ENCODE results near the gene C4BPA.

C4BPA gene

GRCh38 chr1:207155028-207155427 lies 51.0 kb downstream of the C4BPA start:
- Histone ChIP-seq H4K8ac (ENCODE audit: low read depth, low read length) (no peak overlapping the region), H3K4me3 (ENCODE audit: low read depth, low read length) (no peak overlapping the region), H3K4ac (ENCODE audit: low read depth, low read length) (no peak overlapping the region), H3K27ac (ENCODE audit: low read depth, low read length) (no peak overlapping the region), H3K79me2 (ENCODE audit: control insufficient read depth, insufficient read depth, low read length, poor library complexity) (no peaks in the 10 kb centered on the region), H2AK5ac (ENCODE audit: low read length) (no peak overlapping the region), H3K18ac (ENCODE audit: low read length) (no peak overlapping the region), H3K14ac (ENCODE audit: low read length) (no peak overlapping the region), H3K9me3 (ENCODE audit: insufficient read depth, low read depth, low read length) (peaks cover 5% of the 10 kb centered on the region), H3K27me3 (ENCODE audit: insufficient read depth, low read length) (no peaks in the 10 kb centered on the region), H3K36me3 (ENCODE audit: control insufficient read depth in 1 of 2, insufficient read depth in 2 of 2, low read length in 2 of 2) (no peaks in the 10 kb centered on the region), H2BK5ac (ENCODE audit: low read depth, low read length, poor library complexity) (no peak overlapping the region), H3K23ac (ENCODE audit: low read length) (no peak overlapping the region), H4K12ac (ENCODE audit: low read depth, low read length) (no peak overlapping the region), H2BK120ac (ENCODE audit: insufficient read depth, low read length, poor library complexity) (no peak overlapping the region), H3K79me1 (ENCODE audit: low read length) (no peaks in the 10 kb centered on the region), H3K4me2 (ENCODE audit: low read length) (no peak overlapping the region), H3K9ac (ENCODE audit: low read length) (no peak overlapping the region), H2AFZ (ENCODE audit: insufficient read depth, low read length, poor library complexity) (no peak overlapping the region), H2BK12ac (ENCODE audit: low read length) (no peak overlapping the region), H4K91ac (ENCODE audit: low read depth, low read length) (no peak overlapping the region), H3K4me1 (ENCODE audit: control insufficient read depth in 1 of 2, insufficient read depth in 2 of 2, low read length in 2 of 2) (no peaks in the 10 kb centered on the region)
- no CpG with 5 or more reads among the region's 3 CpGs for WGBS (ENCODE audit: extremely low coverage, insufficient coverage, insufficient read length)
- no peak for DNase-seq

- no peak overlapping the region for H4K8ac ChIP-seq (ENCODE audit: low read depth, low read length)
- H3K79me2 ChIP-seq (ENCODE audit: control insufficient read depth, insufficient read depth, low read length, poor library complexity): no peaks in the 10 kb centered on the region
- H2BK12ac ChIP-seq (ENCODE audit: low read length): no peak overlapping the region
- no peak overlapping the region for H3K27ac ChIP-seq (ENCODE audit: low read depth, low read length)
- H2AK5ac ChIP-seq (ENCODE audit: low read length): no peak overlapping the region
- no peaks in the 10 kb centered on the region for H3K27me3 ChIP-seq (ENCODE audit: insufficient read depth, low read length)
- H3K79me1 ChIP-seq (ENCODE audit: low read length): no peaks in the 10 kb centered on the region
- H3K18ac ChIP-seq (ENCODE audit: low read length): no peak overlapping the region
- H4K91ac ChIP-seq (ENCODE audit: low read depth, low read length): no peak overlapping the region
- no peak overlapping the region for H3K23ac ChIP-seq (ENCODE audit: low read length)
- no peaks in the 10 kb centered on the region for H3K4me1 ChIP-seq (ENCODE audit: control insufficient read depth in 1 of 2, insufficient read depth in 2 of 2, low read length in 2 of 2)
- H3K36me3 ChIP-seq (ENCODE audit: control insufficient read depth in 1 of 2, insufficient read depth in 2 of 2, low read length in 2 of 2): no peaks in the 10 kb centered on the region
- no peak overlapping the region for H2BK120ac ChIP-seq (ENCODE audit: insufficient read depth, low read length, poor library complexity)
- H2AFZ ChIP-seq (ENCODE audit: insufficient read depth, low read length, poor library complexity): no peak overlapping the region
- no peak overlapping the region for H4K12ac ChIP-seq (ENCODE audit: low read depth, low read length)
- no peak overlapping the region for H3K9ac ChIP-seq (ENCODE audit: low read length)
- no peak overlapping the region for H3K4me2 ChIP-seq (ENCODE audit: low read length)
- no peak overlapping the region for H3K4me3 ChIP-seq (ENCODE audit: low read depth, low read length)
- H2BK5ac ChIP-seq (ENCODE audit: low read depth, low read length, poor library complexity): no peak overlapping the region
- no peak for DNase-seq
- H3K4ac ChIP-seq (ENCODE audit: low read depth, low read length): no peak overlapping the region
- peaks cover 5% of the 10 kb centered on the region for H3K9me3 ChIP-seq (ENCODE audit: insufficient read depth, low read depth, low read length)
- H3K14ac ChIP-seq (ENCODE audit: low read length): no peak overlapping the region
Observed at GRCh38 chr1:207156095-207156494, 52.1 kb downstream of the C4BPA start.

- Histone ChIP-seq H2BK12ac (ENCODE audit: low read length) (no peak overlapping the region), H3K79me2 (ENCODE audit: control insufficient read depth, insufficient read depth, low read length, poor library complexity) (no peaks in the 10 kb centered on the region), H4K12ac (ENCODE audit: low read depth, low read length) (no peak overlapping the region), H2AFZ (ENCODE audit: insufficient read depth, low read length, poor library complexity) (no peak overlapping the region), H3K4ac (ENCODE audit: low read depth, low read length) (no peak overlapping the region), H3K36me3 (ENCODE audit: control insufficient read depth in 1 of 2, insufficient read depth in 2 of 2, low read length in 2 of 2) (no peaks in the 10 kb centered on the region), H2BK120ac (ENCODE audit: insufficient read depth, low read length, poor library complexity) (no peak overlapping the region), H2BK5ac (ENCODE audit: low read depth, low read length, poor library complexity) (no peak overlapping the region), H3K23ac (ENCODE audit: low read length) (no peak overlapping the region), H2AK5ac (ENCODE audit: low read length) (no peak overlapping the region), H3K18ac (ENCODE audit: low read length) (no peak overlapping the region), H4K91ac (ENCODE audit: low read depth, low read length) (no peak overlapping the region), H3K27me3 (ENCODE audit: insufficient read depth, low read length) (no peaks in the 10 kb centered on the region), H3K27ac (ENCODE audit: low read depth, low read length) (no peak overlapping the region), H3K14ac (ENCODE audit: low read length) (no peak overlapping the region), H3K9me3 (ENCODE audit: insufficient read depth, low read depth, low read length) (peaks cover 5% of the 10 kb centered on the region), H3K4me1 (ENCODE audit: control insufficient read depth in 1 of 2, insufficient read depth in 2 of 2, low read length in 2 of 2) (no peaks in the 10 kb centered on the region), H4K8ac (ENCODE audit: low read depth, low read length) (no peak overlapping the region), H3K4me2 (ENCODE audit: low read length) (no peak overlapping the region), H3K79me1 (ENCODE audit: low read length) (no peaks in the 10 kb centered on the region), H3K9ac (ENCODE audit: low read length) (no peak overlapping the region), H3K4me3 (ENCODE audit: low read depth, low read length) (no peak overlapping the region)
- no peak for DNase-seq
- WGBS (ENCODE audit: extremely low coverage, insufficient coverage, insufficient read length): no CpG with 5 or more reads among the region's 5 CpGs
Observed at GRCh38 chr1:207156826-207157225, 52.8 kb downstream of the C4BPA start.

- Histone ChIP-seq H3K27ac (ENCODE audit: low read depth, low read length) (no peak overlapping the region), H3K4me1 (ENCODE audit: control insufficient read depth in 1 of 2, insufficient read depth in 2 of 2, low read length in 2 of 2) (no peaks in the 10 kb centered on the region), H3K23ac (ENCODE audit: low read length) (no peak overlapping the region), H3K79me1 (ENCODE audit: low read length) (no peaks in the 10 kb centered on the region), H4K91ac (ENCODE audit: low read depth, low read length) (no peak overlapping the region), H2AK5ac (ENCODE audit: low read length) (no peak overlapping the region), H3K4me3 (ENCODE audit: low read depth, low read length) (no peak overlapping the region), H2BK12ac (ENCODE audit: low read length) (no peak overlapping the region), H3K9me3 (ENCODE audit: insufficient read depth, low read depth, low read length) (no peaks in the 10 kb centered on the region), H4K8ac (ENCODE audit: low read depth, low read length) (no peak overlapping the region), H4K12ac (ENCODE audit: low read depth, low read length) (no peak overlapping the region), H2AFZ (ENCODE audit: insufficient read depth, low read length, poor library complexity) (no peak overlapping the region), H2BK120ac (ENCODE audit: insufficient read depth, low read length, poor library complexity) (no peak overlapping the region), H3K9ac (ENCODE audit: low read length) (no peak overlapping the region), H3K18ac (ENCODE audit: low read length) (no peak overlapping the region), H3K27me3 (ENCODE audit: insufficient read depth, low read length) (no peaks in the 10 kb centered on the region), H3K4me2 (ENCODE audit: low read length) (no peak overlapping the region), H3K4ac (ENCODE audit: low read depth, low read length) (no peak overlapping the region), H3K36me3 (ENCODE audit: control insufficient read depth in 1 of 2, insufficient read depth in 2 of 2, low read length in 2 of 2) (no peaks in the 10 kb centered on the region), H3K14ac (ENCODE audit: low read length) (no peak overlapping the region), H2BK5ac (ENCODE audit: low read depth, low read length, poor library complexity) (no peak overlapping the region), H3K79me2 (ENCODE audit: control insufficient read depth, insufficient read depth, low read length, poor library complexity) (no peaks in the 10 kb centered on the region)
- no peak for DNase-seq
- no CpG with 5 or more reads among the region's 1 CpG for WGBS (ENCODE audit: extremely low coverage, insufficient coverage, insufficient read length)
Observed at GRCh38 chr1:207164086-207164485, 60.1 kb downstream of the C4BPA start.

Data from trophoblast cell (in vitro differentiated cells and primary cell).